H1 (cell line): ENCODE data around the gene MLNR. TPM values are rescaled to one million over a fixed set of nuclear protein-coding genes. Genes with fewer than 3 reads are reported as not detected.

Experiments
- CTCF ChIA-PET: fragments of 300-600 bp; sonication (Branson Sonifier 250); formaldehyde crosslinking; loops from one replicate; lab custom pipeline; 2021; ENCODE audit not compliant: partially characterized antibody; lab: Charles Lee
- POLR2A ChIA-PET: fragments of 300-600 bp; sonication (Branson Sonifier 250); formaldehyde crosslinking; loops from one replicate; lab custom pipeline; 2021; ENCODE audit warnings: inconsistent platforms; ENCODE audit not compliant: partially characterized antibody; lab: Charles Lee
- DNase-seq, 2 experiments: peaks; one replicate each; pipeline versions ENCODE4 v3.0.0 to v3.0.0-alpha.2; 2010 to 2022; ENCODE audit warnings: low spot score in 2 of 2, low read depth in 1 of 2, mixed read lengths in 1 of 2
- FAIRE-seq: peaks from 2 replicates; lab custom pipeline; 2011; peaks lifted over from hg19 to GRCh38; lab: Jason Lieb, UNC
- H2AFZ ChIP-seq: 2 replicates; pipeline ENCODE4 v1.8.1; 2012; ENCODE audit warnings: low read length, inconsistent platforms
- H2AK5ac ChIP-seq: 2 replicates; pipeline ENCODE4 v1.6.1; 2013; ENCODE audit warnings: low read depth, low read length
- H2BK120ac ChIP-seq: replicated peaks from 2 replicates; pipeline ENCODE3; 2013; ENCODE audit warnings: low read depth, low read length, inconsistent platforms
- H2BK12ac ChIP-seq: 2 replicates; pipeline ENCODE4 v1.6.1; 2013; ENCODE audit warnings: low read depth, low read length
- H2BK15ac ChIP-seq: 2 replicates; pipeline ENCODE4 v1.6.1; 2013; ENCODE audit warnings: low read length
- H2BK20ac ChIP-seq: 2 replicates; pipeline ENCODE4 v1.6.1; 2013; ENCODE audit warnings: low read length
- H2BK5ac ChIP-seq: 2 replicates; pipeline ENCODE4 v1.6.1; 2013; ENCODE audit warnings: low read depth, low read length
- H3K14ac ChIP-seq: 2 replicates; pipeline ENCODE4 v1.6.1; 2013; ENCODE audit warnings: inconsistent platforms; ENCODE audit not compliant: insufficient read length
- H3K18ac ChIP-seq: 2 replicates; pipeline ENCODE4 v1.6.1; 2013; ENCODE audit warnings: low read length; ENCODE audit errors: extremely low read depth
- H3K23ac ChIP-seq: 2 replicates; pipeline ENCODE4 v1.6.1; 2013; ENCODE audit warnings: inconsistent platforms; ENCODE audit not compliant: insufficient read length
- H3K23me2 ChIP-seq: 2 replicates; pipeline ENCODE4 v1.6.1; 2013; ENCODE audit warnings: low read depth, low read length
- H3K27ac ChIP-seq: 2 replicates; pipeline ENCODE4 v1.6.1; 2011; ENCODE audit warnings: low read depth, low read length, inconsistent platforms
- H3K27me3 ChIP-seq, 4 experiments: replicated peaks in 1 of 4; 1 replicate in 1 of 4; 2 replicates in 3 of 4; pipeline versions ENCODE4 v1.6.1 to v1.8.1; 2011 to 2013; ENCODE audit warnings: low read length in 3 of 4, mild to moderate bottlenecking in 3 of 4, inconsistent platforms in 2 of 4, mixed read lengths in 2 of 4, moderate library complexity in 1 of 4; ENCODE audit not compliant: control insufficient read depth in 3 of 4, insufficient read depth in 3 of 4; ENCODE audit errors: extremely low read depth in 1 of 4
- H3K36me3 ChIP-seq, 4 experiments: 2 replicates each; pipeline versions ENCODE4 v1.6.1 to v1.8.1; 2011 to 2013; ENCODE audit warnings: mild to moderate bottlenecking in 4 of 4, low read length in 3 of 4, moderate library complexity in 2 of 4, control low read depth in 1 of 4, inconsistent platforms in 1 of 4; ENCODE audit not compliant: insufficient read depth in 4 of 4, control insufficient read depth in 2 of 4
- H3K4ac ChIP-seq: replicated peaks from 2 replicates; pipeline ENCODE3; 2013; ENCODE audit warnings: low read length, low read depth, mixed read lengths, inconsistent platforms; ENCODE audit not compliant: insufficient read length
- H3K4me1 ChIP-seq, 4 experiments: replicated peaks in 1 of 4; 1 replicate in 1 of 4; 2 replicates in 3 of 4; pipeline versions ENCODE4 v1.6.1 to v1.8.1; 2011 to 2013; ENCODE audit warnings: low read length in 3 of 4, inconsistent platforms in 2 of 4, mixed read lengths in 1 of 4; ENCODE audit not compliant: insufficient read depth in 4 of 4, control insufficient read depth in 3 of 4
- H3K4me2 ChIP-seq, 2 experiments: 2 replicates each; pipeline versions ENCODE4 v1.6.1 to v1.8.1; 2011 to 2013; ENCODE audit warnings: low read depth in 2 of 2, low read length in 2 of 2, control low read depth in 1 of 2, inconsistent platforms in 1 of 2, mild to moderate bottlenecking in 1 of 2; ENCODE audit not compliant: insufficient read depth in 1 of 2
- H3K4me3 ChIP-seq, 4 experiments: fragments of 200-600, 300-600 bp in 1 of 4; sonication (generic), shearing (Covaris generic), sonication (Bioruptor Twin) in 1 of 4; 2 replicates each; pipeline versions ENCODE4 v1.5.1 to v1.8.1; 2011 to 2016; ENCODE audit warnings: low read length in 4 of 4, low read depth in 3 of 4, control low read depth in 2 of 4, inconsistent platforms in 2 of 4, mild to moderate bottlenecking in 2 of 4, mixed read lengths in 1 of 4, moderate library complexity in 1 of 4; ENCODE audit not compliant: insufficient read depth in 2 of 4; ENCODE audit errors: extremely low read depth in 1 of 4
- H3K56ac ChIP-seq: replicated peaks from 2 replicates; pipeline ENCODE3; 2013; ENCODE audit warnings: low read depth, mild to moderate bottlenecking, mixed read lengths, low read length, inconsistent platforms; ENCODE audit not compliant: insufficient read length
- H3K79me1 ChIP-seq: 2 replicates; pipeline ENCODE4 v1.6.1; 2013; ENCODE audit warnings: low read depth, low read length, control low read depth
- H3K79me2 ChIP-seq, 2 experiments: 2 replicates each; pipeline versions ENCODE4 v1.6.1 to v1.8.1; 2012 to 2013; ENCODE audit warnings: low read length in 2 of 2, mild to moderate bottlenecking in 2 of 2, inconsistent platforms in 1 of 2; ENCODE audit not compliant: insufficient read depth in 2 of 2, control insufficient read depth in 1 of 2
- H3K9ac ChIP-seq, 4 experiments: replicated peaks in 1 of 4; 1 replicate in 1 of 4; 2 replicates in 3 of 4; pipeline versions ENCODE4 v1.6.1 to v1.8.1; 2011 to 2013; ENCODE audit warnings: low read depth in 3 of 4, low read length in 3 of 4, control low read depth in 2 of 4, mild to moderate bottlenecking in 2 of 4, moderate library complexity in 2 of 4, inconsistent platforms in 1 of 4; ENCODE audit errors: extremely low read depth in 1 of 4
- H3K9me3 ChIP-seq, 2 experiments: 2 replicates each; pipeline versions ENCODE4 v1.6.1 to v1.8.1; 2012 to 2013; ENCODE audit warnings: mild to moderate bottlenecking in 2 of 2, moderate library complexity in 2 of 2, control low read depth in 1 of 2, inconsistent platforms in 1 of 2, low read depth in 1 of 2, low read length in 1 of 2, mixed read lengths in 1 of 2; ENCODE audit not compliant: insufficient read depth in 2 of 2
- H4K20me1 ChIP-seq, 2 experiments: replicated peaks in 1 of 2; 2 replicates each; pipeline versions ENCODE3 to v1.8.1; 2011 to 2013; ENCODE audit warnings: inconsistent platforms in 2 of 2, low read length in 2 of 2, mild to moderate bottlenecking in 1 of 2; ENCODE audit not compliant: insufficient read depth in 2 of 2, control insufficient read depth in 1 of 2
- H4K5ac ChIP-seq: 2 replicates; pipeline ENCODE4 v1.6.1; 2013; ENCODE audit warnings: low read length, low read depth, mixed read lengths, inconsistent platforms; ENCODE audit not compliant: insufficient read length
- H4K8ac ChIP-seq: 2 replicates; pipeline ENCODE4 v1.8.0; 2013; ENCODE audit warnings: mild to moderate bottlenecking, moderate library complexity, low read length, inconsistent platforms; ENCODE audit not compliant: insufficient read depth; ENCODE audit errors: extremely low read depth
- H4K91ac ChIP-seq: replicated peaks from 2 replicates; pipeline ENCODE3; 2013; ENCODE audit warnings: low read length, mixed read lengths, inconsistent platforms; ENCODE audit not compliant: insufficient read length
- CTBP2 ChIP-seq: IDR thresholded peaks from 2 replicates; pipeline ENCODE4 v1.7.0; 2011; ENCODE audit warnings: borderline replicate concordance, mild to moderate bottlenecking, moderate library complexity, mixed read lengths, low read length; ENCODE audit not compliant: insufficient read depth, insufficient read length
- EZH2 ChIP-seq: fragments of 200-600 bp; sonication (generic); IDR thresholded peaks from 2 replicates; pipeline ENCODE4 v1.7.1; 2012; ENCODE audit warnings: low read depth, mild to moderate bottlenecking, moderate library complexity, low read length, inconsistent platforms; ENCODE audit not compliant: severe bottlenecking
- MAFK ChIP-seq: IDR thresholded peaks from 2 replicates; pipeline ENCODE4 v1.6.1; 2012; ENCODE audit warnings: low read depth, mild to moderate bottlenecking, improper control_type of control experiment, low read length
- RFX5 ChIP-seq: IDR thresholded peaks from 2 replicates; pipeline ENCODE4 v1.6.1; 2011; ENCODE audit warnings: low read depth, low read length, improper control_type of control experiment, borderline replicate concordance
- RNF2 ChIP-seq: fragments of 200-900, 300-1000 bp; sonication (generic); IDR thresholded peaks from 2 replicates; pipeline ENCODE4 v1.7.1; 2016; ENCODE audit warnings: borderline replicate concordance, low read depth, mild to moderate bottlenecking, antibody characterized with exemption, low read length; ENCODE audit not compliant: poor library complexity, severe bottlenecking; ENCODE audit errors: missing control alignments
- RXRA ChIP-seq: IDR thresholded peaks from 2 replicates; pipeline ENCODE4 v1.6.1; 2011; ENCODE audit warnings: low read depth, mild to moderate bottlenecking, low read length, moderate library complexity; ENCODE audit not compliant: insufficient read depth
- SIRT6 ChIP-seq: IDR thresholded peaks from one replicate; pipeline ENCODE4 v1.7.1; 2012; ENCODE audit warnings: low read length, inconsistent platforms
- SP2 ChIP-seq: IDR thresholded peaks from 2 replicates; pipeline ENCODE4 v1.6.1; 2012; ENCODE audit warnings: mild to moderate bottlenecking, low read length, inconsistent platforms
- USF2 ChIP-seq: IDR thresholded peaks from 2 replicates; pipeline ENCODE4 v1.6.1; 2011; ENCODE audit warnings: low read length, improper control_type of control experiment
- WGBS, 2 experiments: shearing (Covaris generic) in 1 of 2; methylation state at CpG; one replicate each; pipeline versions ENCODE4 v1.1.6 to v1.1.7; 2013 to 2015; ENCODE audit warnings: low lambda C conversion rate in 2 of 2, mixed read lengths in 2 of 2, inconsistent platforms in 1 of 2, low coverage in 1 of 2, missing lambda C conversion rate in 1 of 2; ENCODE audit not compliant: insufficient replicate concordance in 2 of 2, insufficient coverage in 1 of 2, insufficient read length in 1 of 2; ENCODE audit errors: extremely low coverage in 1 of 2, missing lambda C conversion rate in 1 of 2; 5-methylcytosine and 5-hydroxymethylcytosine counted together
- polyA plus RNA-seq, 7 experiments: library from polyadenylated mRNA; depleted of rRNA in 3 of 7; stranded (reverse) in 5 of 7; unstranded in 2 of 7; fragments of >200 nt in 5 of 7; fragments of 200-250 nt in 2 of 7; gene quantifications; 1 replicate in 5 of 7; 2 replicates in 1 of 7; 4 replicates in 1 of 7; pipeline versions ENCODE4 v1.2.1 to v1.2.3, GENCODE V29; 2011 to 2013; ENCODE audit warnings: missing spikeins in 2 of 7, mixed read lengths in 2 of 7
- total RNA-seq: library from RNA; stranded (reverse); fragmentation: NEBNext Ultra II Directional; extraction: Animal tissue kit (Norgen Biotek cat#: 25700); gene quantifications from 2 replicates; pipeline ENCODE4 v1.2.1, GENCODE V29; 2021
- TF ChIP-seq, protein P1 (sequence below): IDR thresholded peaks from 2 replicates; pipeline ENCODE4 v1.6.1; 2012; ENCODE audit warnings: inconsistent platforms

Gene MLNR
- total and polyA plus RNA-seq, 2 of the 8 experiments (the other 6 are each of a cell fraction or from before 2014, with no cell fraction given) = 0.24 to 0.29 TPM

DNA sequence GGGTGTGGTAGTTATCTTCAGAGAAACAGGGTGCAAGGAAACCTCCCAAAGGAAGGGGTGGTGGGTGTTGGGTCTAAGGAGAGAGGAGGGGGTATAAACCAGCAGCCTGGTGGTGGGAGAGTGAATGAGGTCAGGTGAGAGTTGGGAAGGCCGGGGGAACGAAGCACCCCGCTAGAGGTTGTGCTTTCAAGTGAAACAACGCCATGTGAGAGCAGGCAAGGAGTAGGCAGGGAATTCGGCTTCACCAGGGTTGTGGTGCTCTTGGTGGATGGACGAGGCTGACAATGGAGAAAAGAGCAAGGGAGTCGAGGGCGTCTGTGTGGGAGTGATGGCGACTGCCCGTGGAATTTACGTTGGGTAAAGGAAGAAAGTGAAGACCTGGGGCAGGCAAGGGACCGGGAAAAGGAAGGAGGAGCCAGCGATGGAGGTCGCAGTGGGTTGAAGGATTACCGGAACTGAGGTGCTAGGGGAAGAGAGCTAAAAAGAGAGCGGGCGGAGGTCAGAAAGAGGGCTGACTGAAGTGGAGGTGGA, 2.1 kb upstream of the MLNR start:
- CTCF ChIA-PET = interaction anchor here (0.7 to 1.2 kb wide), 3 partner anchors 10 to 63 kb away, joined by 3 read pairs; no protein-coding TSS in a partner anchor
- Histone ChIP-seq H3K79me1 (no peaks in the 10 kb centered on the region), H3K4me2 (peak overlapping the region; percentile 77 to 78), H4K91ac (no peak overlapping the region), H3K23me2 (peaks cover 20% of the 10 kb centered on the region), H3K56ac (no peak overlapping the region), H3K4me1 (peaks cover 3 to 15% (median 10%) of the 10 kb centered on the region in 4 experiments), H3K27me3 (peaks cover 49 to 71% (median 68%) of the 10 kb centered on the region in 4 experiments), H3K23ac (no peak overlapping the region), H2AK5ac (no peak overlapping the region; the same call in 1 of the 2 replicates), H3K27ac (no peak overlapping the region), H2BK20ac (peak overlapping the region; percentile 98; the same call in 1 of the 2 replicates), H2BK120ac (no peak overlapping the region), H2BK12ac (peak overlapping the region; percentile 89; the same call in 1 of the 2 replicates), H4K20me1 (peaks cover 0 to 2% of the 10 kb centered on the region in 2 experiments), H3K9ac (no peak overlapping the region), H4K8ac (peak overlapping the region; percentile 66; the same call in 1 of the 2 replicates), H3K79me2 (no peaks in the 10 kb centered on the region), H2AFZ (peak overlapping the region; percentile 72), H3K4ac (peak overlapping the region; percentile 19), H2BK15ac (peak overlapping the region; percentile 65; the same call in 1 of the 2 replicates), H3K14ac (no peak overlapping the region), H4K5ac (no peak overlapping the region), H3K4me3 (peak overlapping the region; percentile 30 to 61 (median 39); a peak in 6 of 8 replicates), H3K36me3 (peaks cover 0 to 4% (median 0%) of the 10 kb centered on the region in 4 experiments; a peak in 1 of 8 replicates), H3K9me3 (no peaks in the 10 kb centered on the region), H3K18ac (peak overlapping the region; percentile 13; the same call in 1 of the 2 replicates), H2BK5ac (peak overlapping the region; percentile 10; the same call in 1 of the 2 replicates)
- FAIRE-seq (no peak), DNase-seq (peak in 1 of 2 experiments; percentile 55)
- 43% methylated on average over 17 of the region's 17 CpGs; no CpG with 5 or more reads in 1 of the 2 experiments for whole genome bisulfite sequencing, 2 experiments
- POLR2A ChIA-PET = interaction anchor here (0.6 to 1.3 kb wide), 2 partner anchors 10 to 239 kb away, joined by 3 to 4 read pairs; no protein-coding TSS in a partner anchor
- no peak for TF ChIP-seq SP2
- TF ChIP-seq, protein P1, sequence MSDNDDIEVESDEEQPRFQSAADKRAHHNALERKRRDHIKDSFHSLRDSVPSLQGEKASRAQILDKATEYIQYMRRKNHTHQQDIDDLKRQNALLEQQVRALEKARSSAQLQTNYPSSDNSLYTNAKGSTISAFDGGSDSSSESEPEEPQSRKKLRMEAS = peak; percentile 57; the same call in 1 of the 2 replicates
- TF ChIP-seq RXRA = no peak
- TF ChIP-seq RNF2 = peak; percentile 17
- no peak for TF ChIP-seq USF2
- no peak for TF ChIP-seq MAFK
- TF ChIP-seq EZH2 = peak; percentile 60
- TF ChIP-seq SIRT6 = no peak
- no peak for TF ChIP-seq CTBP2
- no peak for TF ChIP-seq RFX5
